ENCODE measurements around the gene FHIT.

DNA sequence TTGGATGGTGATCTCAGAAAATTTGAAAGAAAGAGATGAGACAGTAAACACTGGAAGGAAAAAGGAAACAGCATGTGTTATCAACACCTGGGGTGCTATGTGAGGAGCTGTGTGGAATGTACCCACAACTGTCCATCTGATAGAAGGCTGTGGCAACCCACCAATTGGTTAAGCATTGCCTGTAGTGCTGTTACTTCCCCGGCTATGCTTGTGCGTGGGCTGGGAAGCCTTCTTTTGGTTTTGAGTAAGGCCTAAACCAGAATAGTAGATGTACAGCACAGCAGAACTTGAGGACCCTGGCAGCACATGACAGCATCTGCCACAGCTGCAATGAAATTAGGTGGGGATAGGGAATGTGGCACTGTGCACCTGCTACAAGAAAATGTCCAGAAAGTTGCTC, 184.5 kb downstream of the FHIT start:
- TF ChIP-seq CTCF (IDR thresholded peaks at IDR 0.05): no peak
- no peak for TF ChIP-seq EZH2 (IDR thresholded peaks at IDR 0.05)
- TF ChIP-seq EZH2phosphoT487 (IDR thresholded peaks at IDR 0.05): no peak

Measured in neural progenitor cell (in vitro differentiated cells).